ENCODE data around the gene AKAP11. TPM values are rescaled to one million over a fixed set of nuclear protein-coding genes. Genes with fewer than 3 reads are reported as not detected.

Gene AKAP11
- total and polyA plus RNA-seq, 2 of the 8 experiments (the other 6 are each of a cell fraction or from before 2014, with no cell fraction given), result 4.5 to 21.9 TPM

GRCh38 chr13:42337808-42338600, 66.1 kb downstream of the AKAP11 start:
- Histone ChIP-seq H3K23me2 (ENCODE audit: low read depth, low read length) (no peaks in the 10 kb centered on the region), H3K18ac (ENCODE audit: extremely low read depth, low read length) (no peak overlapping the region), H3K23ac (ENCODE audit: insufficient read length) (no peak overlapping the region), H3K27me3 (replicated peaks in 1 of 4; ENCODE audit: control insufficient read depth in 3 of 4, extremely low read depth in 1 of 4, insufficient read depth in 3 of 4, low read length in 3 of 4) (no peaks in the 10 kb centered on the region), H3K27ac (ENCODE audit: low read depth, low read length) (no peak overlapping the region), H3K56ac (replicated peaks; ENCODE audit: insufficient read length, low read depth, low read length) (no peak overlapping the region), H3K9ac (replicated peaks in 1 of 4; ENCODE audit: extremely low read depth in 1 of 4, low read depth in 3 of 4, low read length in 3 of 4) (no peak overlapping the region), H2BK120ac (replicated peaks; ENCODE audit: low read depth, low read length) (no peak overlapping the region), H3K36me3 (ENCODE audit: control insufficient read depth in 2 of 4, insufficient read depth in 4 of 4, low read length in 3 of 4) (no peaks in the 10 kb centered on the region), H2BK5ac (ENCODE audit: low read depth, low read length) (no peak overlapping the region), H4K5ac (ENCODE audit: insufficient read length, low read depth, low read length) (no peak overlapping the region), H2AFZ (ENCODE audit: low read length) (no peak overlapping the region), H3K9me3 (ENCODE audit: insufficient read depth in 2 of 2, low read depth in 1 of 2, low read length in 1 of 2) (no peaks in the 10 kb centered on the region), H3K79me2 (ENCODE audit: control insufficient read depth in 1 of 2, insufficient read depth in 2 of 2, low read length in 2 of 2) (no peaks in the 10 kb centered on the region), H2BK20ac (ENCODE audit: low read length) (no peak overlapping the region), H2BK15ac (ENCODE audit: low read length) (no peak overlapping the region), H4K8ac (ENCODE audit: extremely low read depth, insufficient read depth, low read length) (no peak overlapping the region), H4K91ac (replicated peaks; ENCODE audit: insufficient read length, low read length) (no peak overlapping the region), H2BK12ac (ENCODE audit: low read depth, low read length) (no peak overlapping the region), H3K4me1 (replicated peaks in 1 of 4; ENCODE audit: control insufficient read depth in 3 of 4, insufficient read depth in 4 of 4, low read length in 3 of 4) (peaks cover 0 to 3% (median 0%) of the 10 kb centered on the region in 4 experiments; a peak in 1 of 7 replicates), H3K4me3 (ENCODE audit: extremely low read depth in 1 of 4, insufficient read depth in 2 of 4, low read depth in 3 of 4, low read length in 4 of 4) (no peak overlapping the region), H3K4me2 (ENCODE audit: insufficient read depth in 1 of 2, low read depth in 2 of 2, low read length in 2 of 2) (no peak overlapping the region), H3K79me1 (ENCODE audit: low read depth, low read length) (no peaks in the 10 kb centered on the region), H3K4ac (replicated peaks; ENCODE audit: insufficient read length, low read depth, low read length) (no peak overlapping the region), H2AK5ac (ENCODE audit: low read depth, low read length) (no peak overlapping the region), H4K20me1 (replicated peaks in 1 of 2; ENCODE audit: control insufficient read depth in 1 of 2, insufficient read depth in 2 of 2, low read length in 2 of 2) (no peaks in the 10 kb centered on the region), H3K14ac (ENCODE audit: insufficient read length) (no peak overlapping the region)
- TF ChIP-seq GTF2F1 (IDR thresholded peaks at IDR 0.05; ENCODE audit: borderline replicate concordance, low read depth, low read length) (no peak), CHD1 (IDR thresholded peaks at IDR 0.05; ENCODE audit: low read depth, low read length) (no peak), CHD2 (IDR thresholded peaks at IDR 0.05; ENCODE audit: low read length) (no peak)
- DNase-seq (ENCODE audit: low read depth in 1 of 2, low spot score in 2 of 2), result no peak
- 92% methylated on average over 7 of the region's 7 CpGs; no CpG with 5 or more reads in 1 of the 2 experiments for WGBS, 2 experiments (ENCODE audit: extremely low coverage in 1 of 2, insufficient coverage in 1 of 2, insufficient read length in 1 of 2, insufficient replicate concordance in 2 of 2, low coverage in 1 of 2, low lambda C conversion rate in 2 of 2, missing lambda C conversion rate in 1 of 2)
- POLR2A ChIA-PET (ENCODE audit: partially characterized antibody), result no interaction called here
- CTCF ChIA-PET (ENCODE audit: partially characterized antibody), result interaction anchor here (0.8 to 1.2 kb wide), 3 partner anchors 19 to 275 kb away, joined by 3 to 5 read pairs (median 3); no protein-coding TSS in a partner anchor
- no peak for FAIRE-seq
